Osteoblast (primary cell): ENCODE measurements around the gene EGFR. TPM values are rescaled to one million over a fixed set of nuclear protein-coding genes. Genes with fewer than 3 reads are reported as not detected.

Experiments used
- DNase-seq: peaks from one replicate; pipeline ENCODE4 v3.0.0; 2011; ENCODE audit warnings: low spot score, mixed read lengths; ENCODE audit not compliant: insufficient read length; ENCODE audit errors: missing footprints
- H2AFZ ChIP-seq: 2 replicates; pipeline ENCODE4 v1.6.0; 2011; ENCODE audit warnings: mild to moderate bottlenecking, low read length
- H3K27ac ChIP-seq: 2 replicates; pipeline ENCODE4 v1.5.1; 2011; ENCODE audit warnings: mild to moderate bottlenecking, low read depth, low read length, moderate library complexity
- H3K27me3 ChIP-seq: 2 replicates; pipeline ENCODE4 v1.6.0; 2012; ENCODE audit warnings: mild to moderate bottlenecking, control low read depth, inconsistent platforms, low read length, moderate library complexity; ENCODE audit not compliant: insufficient read depth
- H3K36me3 ChIP-seq: 2 replicates; pipeline ENCODE4 v1.5.1; 2011; ENCODE audit warnings: mild to moderate bottlenecking, low read length, control low read depth, moderate library complexity; ENCODE audit not compliant: insufficient read depth
- H3K4me1 ChIP-seq: 2 replicates; pipeline ENCODE4 v1.5.1; 2011; ENCODE audit warnings: mild to moderate bottlenecking, low read length, control low read depth, moderate library complexity; ENCODE audit not compliant: insufficient read depth
- H3K4me2 ChIP-seq: 2 replicates; pipeline ENCODE4 v1.6.0; 2011; ENCODE audit warnings: mild to moderate bottlenecking, low read length; ENCODE audit not compliant: insufficient read depth
- H3K4me3 ChIP-seq: fragments of 200-600 bp; sonication (generic); 3 replicates; pipeline ENCODE4 v1.5.1; 2012; ENCODE audit warnings: mild to moderate bottlenecking, low read length, inconsistent platforms; ENCODE audit not compliant: insufficient read depth
- H3K79me2 ChIP-seq: 2 replicates; pipeline ENCODE4 v1.6.0; 2012; ENCODE audit warnings: mild to moderate bottlenecking, low read length, control low read depth, inconsistent platforms; ENCODE audit not compliant: insufficient read depth
- H3K9me3 ChIP-seq: 2 replicates; pipeline ENCODE4 v1.5.1; 2011; ENCODE audit warnings: low read depth, low read length, control low read depth
- H4K20me1 ChIP-seq: 2 replicates; pipeline ENCODE4 v1.6.0; 2012; ENCODE audit warnings: mild to moderate bottlenecking, low read length, control low read depth; ENCODE audit not compliant: insufficient read depth
- total RNA-seq: library from RNA; depleted of rRNA; stranded (reverse); fragments of >200 nt; gene quantifications from 2 replicates; pipeline ENCODE4 v1.2.3, GENCODE V29; 2012
- TF ChIP-seq, protein P1 (sequence below): IDR thresholded peaks from 2 replicates; pipeline ENCODE4 v1.5.1; 2011; ENCODE audit warnings: mild to moderate bottlenecking, low read depth, low read length, moderate library complexity; ENCODE audit errors: extremely low read depth

EGFR gene
- total RNA-seq, 1 donor = 104 TPM

DNA sequence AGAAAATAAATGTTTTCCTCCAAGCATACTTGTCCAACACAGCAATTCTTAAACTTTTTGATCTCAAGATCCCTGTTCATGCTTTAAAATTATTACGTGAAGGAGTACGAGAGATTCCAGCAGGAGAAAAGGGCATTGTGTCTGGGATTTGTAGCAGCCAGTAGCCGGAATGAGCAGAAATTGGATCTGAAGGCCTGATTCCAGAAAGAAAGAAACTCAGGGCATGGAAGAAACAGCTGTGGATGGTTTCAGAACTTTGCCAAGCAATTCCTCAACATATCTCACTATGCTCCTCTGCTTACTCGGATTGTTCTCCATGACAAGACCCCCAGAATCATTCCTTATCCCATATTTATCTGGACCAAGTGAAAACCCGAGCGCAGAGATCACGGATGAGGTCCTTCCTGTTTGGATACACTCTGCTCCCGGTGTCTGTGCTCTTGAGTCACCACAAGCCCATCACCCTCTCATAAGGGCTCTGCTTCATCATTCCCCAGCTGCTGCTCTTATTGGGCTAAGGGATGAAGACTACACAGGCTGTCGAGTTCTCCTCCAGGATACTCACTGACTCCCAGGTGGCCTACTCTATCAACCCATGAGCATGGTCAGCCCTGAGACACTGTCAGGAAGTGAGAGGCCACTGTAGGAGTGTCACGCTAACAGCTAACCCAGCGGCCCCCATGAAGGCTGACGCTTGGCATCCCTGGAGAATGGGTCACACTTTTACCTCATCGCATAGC is 225.4 kb downstream of the EGFR start:
- no peaks in the 10 kb centered on the region for H3K36me3 ChIP-seq
- no peak overlapping the region for H3K27ac ChIP-seq
- H4K20me1 ChIP-seq = no peaks in the 10 kb centered on the region
- DNase-seq = no peak
- no peaks in the 10 kb centered on the region for H3K27me3 ChIP-seq
- no peak overlapping the region for H3K4me2 ChIP-seq
- TF ChIP-seq, protein P1, sequence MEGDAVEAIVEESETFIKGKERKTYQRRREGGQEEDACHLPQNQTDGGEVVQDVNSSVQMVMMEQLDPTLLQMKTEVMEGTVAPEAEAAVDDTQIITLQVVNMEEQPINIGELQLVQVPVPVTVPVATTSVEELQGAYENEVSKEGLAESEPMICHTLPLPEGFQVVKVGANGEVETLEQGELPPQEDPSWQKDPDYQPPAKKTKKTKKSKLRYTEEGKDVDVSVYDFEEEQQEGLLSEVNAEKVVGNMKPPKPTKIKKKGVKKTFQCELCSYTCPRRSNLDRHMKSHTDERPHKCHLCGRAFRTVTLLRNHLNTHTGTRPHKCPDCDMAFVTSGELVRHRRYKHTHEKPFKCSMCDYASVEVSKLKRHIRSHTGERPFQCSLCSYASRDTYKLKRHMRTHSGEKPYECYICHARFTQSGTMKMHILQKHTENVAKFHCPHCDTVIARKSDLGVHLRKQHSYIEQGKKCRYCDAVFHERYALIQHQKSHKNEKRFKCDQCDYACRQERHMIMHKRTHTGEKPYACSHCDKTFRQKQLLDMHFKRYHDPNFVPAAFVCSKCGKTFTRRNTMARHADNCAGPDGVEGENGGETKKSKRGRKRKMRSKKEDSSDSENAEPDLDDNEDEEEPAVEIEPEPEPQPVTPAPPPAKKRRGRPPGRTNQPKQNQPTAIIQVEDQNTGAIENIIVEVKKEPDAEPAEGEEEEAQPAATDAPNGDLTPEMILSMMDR = no peak
- H3K4me1 ChIP-seq = peaks cover 13% of the 10 kb centered on the region
- H2AFZ ChIP-seq = no peak overlapping the region
- no peak overlapping the region for H3K4me3 ChIP-seq
- no peaks in the 10 kb centered on the region for H3K9me3 ChIP-seq
- no peaks in the 10 kb centered on the region for H3K79me2 ChIP-seq

- Histone ChIP-seq H3K27me3 (no peaks in the 10 kb centered on the region), H3K36me3 (no peaks in the 10 kb centered on the region), H3K4me2 (no peak overlapping the region), H3K4me1 (peaks cover 13% of the 10 kb centered on the region), H3K79me2 (no peaks in the 10 kb centered on the region), H4K20me1 (no peaks in the 10 kb centered on the region), H3K4me3 (no peak overlapping the region), H2AFZ (no peak overlapping the region), H3K9me3 (no peaks in the 10 kb centered on the region), H3K27ac (peak overlapping the region; percentile 40)
- peak; percentile 88 for DNase-seq
- TF ChIP-seq, protein P1 = no peak
Measured at GRCh38 chr7:55245271-55245723, 226.5 kb downstream of the EGFR start.

GRCh38 chr7:55246171-55246570 is 227.4 kb downstream of the EGFR start:
- Histone ChIP-seq H3K27me3 (no peaks in the 10 kb centered on the region), H3K9me3 (no peaks in the 10 kb centered on the region), H3K36me3 (no peaks in the 10 kb centered on the region), H2AFZ (no peak overlapping the region), H4K20me1 (no peaks in the 10 kb centered on the region), H3K27ac (no peak overlapping the region), H3K4me2 (no peak overlapping the region), H3K4me1 (peaks cover 13% of the 10 kb centered on the region), H3K79me2 (no peaks in the 10 kb centered on the region), H3K4me3 (no peak overlapping the region)
- DNase-seq = no peak
- TF ChIP-seq, protein P1 = no peak

DNA sequence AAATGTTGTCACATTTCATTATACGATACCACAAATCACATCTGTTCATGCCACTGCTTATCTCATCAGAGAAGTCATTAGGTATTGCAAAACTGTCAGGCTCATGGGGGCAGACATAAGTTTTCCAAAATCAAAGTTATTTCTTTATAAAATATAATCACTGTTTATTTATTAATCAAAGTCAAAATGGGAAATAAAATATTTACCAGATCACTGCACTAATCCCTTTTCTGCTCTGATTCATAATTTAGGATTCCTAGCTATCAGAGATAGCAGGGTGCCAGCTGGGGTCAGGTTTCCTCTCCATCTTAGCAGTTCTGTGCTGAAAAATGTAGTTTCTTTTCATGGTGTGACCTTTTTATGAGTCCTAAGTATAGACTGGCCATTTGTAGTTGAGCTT is 228.6 kb downstream of the EGFR start:
- Histone ChIP-seq H2AFZ (peak overlapping the region; percentile 20), H3K4me2 (peak overlapping the region; percentile 31), H3K9me3 (no peaks in the 10 kb centered on the region), H4K20me1 (no peaks in the 10 kb centered on the region), H3K4me1 (peaks cover 13% of the 10 kb centered on the region), H3K27me3 (no peaks in the 10 kb centered on the region), H3K4me3 (no peak overlapping the region), H3K36me3 (no peaks in the 10 kb centered on the region), H3K27ac (peak overlapping the region; percentile 21), H3K79me2 (no peaks in the 10 kb centered on the region)
- DNase-seq = peak; percentile 73
- TF ChIP-seq, protein P1 = no peak
